Suprapubic skin (tissue), 4 donors: ENCODE data around the gene BCAS1. TPM values are rescaled to one million over a fixed set of nuclear protein-coding genes. Genes with fewer than 3 reads are reported as not detected.

ENCODE experiments used
- DNase-seq, 2 donors: peaks; one replicate each; pipeline ENCODE4 v3.0.0-alpha.2; 2019; ENCODE audit warnings: low spot score in 2 of 2
- H3K27ac ChIP-seq: fragments of 200-600 bp; sonication (generic); one replicate; pipeline ENCODE4 v1.5.1; 2019
- H3K27me3 ChIP-seq: fragments of 200-600 bp; sonication (generic); one replicate; pipeline ENCODE4 v1.5.1; 2019
- H3K36me3 ChIP-seq: fragments of 200-600 bp; sonication (generic); one replicate; pipeline ENCODE4 v1.5.1; 2019
- H3K4me1 ChIP-seq: fragments of 200-600 bp; sonication (generic); one replicate; pipeline ENCODE4 v1.5.1; 2019
- H3K4me3 ChIP-seq: fragments of 200-600 bp; sonication (generic); one replicate; pipeline ENCODE4 v1.5.1; 2019; ENCODE audit warnings: mild to moderate bottlenecking
- H3K9me3 ChIP-seq: fragments of 200-600 bp; sonication (generic); one replicate; pipeline ENCODE4 v1.5.1; 2019
- EP300 ChIP-seq: sonication (generic); formaldehyde crosslinking; IDR thresholded peaks from one replicate; pipeline ENCODE4 v1.6.1; 2017; ENCODE audit warnings: antibody characterized with exemption
- POLR2A ChIP-seq, 2 donors: fragments of 450-650 bp; IDR thresholded peaks; one replicate each; pipeline ENCODE4 v1.6.1; 2017; ENCODE audit warnings: antibody characterized with exemption in 2 of 2, mild to moderate bottlenecking in 2 of 2, moderate library complexity in 2 of 2
- POLR2AphosphoS5 ChIP-seq, 3 donors: sonication (generic); formaldehyde crosslinking; IDR thresholded peaks; one replicate each; pipeline ENCODE4 v1.6.1; 2017; ENCODE audit warnings: antibody characterized with exemption in 3 of 3
- WGBS: methylation state at CpG from one replicate; pipeline ENCODE4 v1.1.5; 2018; 5-methylcytosine and 5-hydroxymethylcytosine counted together
- total RNA-seq, 4 donors: library from RNA; depleted of rRNA; stranded (reverse); fragments of >200 nt; gene quantifications; one replicate each; pipeline ENCODE4 v1.1.0, GENCODE V29; 2016
- TF ChIP-seq, protein P1 (sequence below), 2 donors: fragments of 200-600 bp in 1 of 2; fragments of 450-650 bp in 1 of 2; sonication (generic) in 1 of 2; IDR thresholded peaks; one replicate each; pipeline ENCODE4 v1.5.1; 2016 to 2019; ENCODE audit warnings: antibody characterized with exemption in 2 of 2, mild to moderate bottlenecking in 1 of 2, moderate library complexity in 1 of 2

BCAS1 gene
- total RNA-seq, 4 donors from 2014 or later: 1.7 to 3.4 (median 2.1) TPM

DNA sequence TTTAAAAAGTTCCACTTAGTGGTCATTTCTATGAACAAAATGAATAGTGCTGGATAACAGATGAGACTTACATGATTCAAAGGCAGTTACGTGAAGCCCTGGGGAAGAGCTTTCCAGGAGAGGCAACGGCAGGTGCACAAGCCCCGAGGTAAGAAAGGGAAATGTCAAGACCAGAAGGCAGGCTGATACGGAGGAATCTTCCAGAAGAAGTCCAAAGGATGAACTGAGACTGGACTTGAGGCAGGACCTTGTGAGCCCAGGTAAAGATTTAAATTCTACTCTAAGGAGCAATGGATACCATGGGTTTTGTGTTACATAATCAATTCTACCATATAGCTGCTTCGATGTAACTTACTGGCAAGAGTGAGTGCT is 164.6 kb downstream of the BCAS1 start:
- Histone ChIP-seq H3K36me3 (no peaks in the 10 kb centered on the region), H3K4me3 (no peak overlapping the region), H3K9me3 (no peaks in the 10 kb centered on the region), H3K27me3 (no peaks in the 10 kb centered on the region), H3K4me1 (peaks cover 26% of the 10 kb centered on the region), H3K27ac (no peak overlapping the region)
- TF ChIP-seq EP300 (no peak), POLR2AphosphoS5 (IDR thresholded peaks at IDR 0.05) (no peak), POLR2A (IDR thresholded peaks at IDR 0.05) (no peak)
- TF ChIP-seq, protein P1, sequence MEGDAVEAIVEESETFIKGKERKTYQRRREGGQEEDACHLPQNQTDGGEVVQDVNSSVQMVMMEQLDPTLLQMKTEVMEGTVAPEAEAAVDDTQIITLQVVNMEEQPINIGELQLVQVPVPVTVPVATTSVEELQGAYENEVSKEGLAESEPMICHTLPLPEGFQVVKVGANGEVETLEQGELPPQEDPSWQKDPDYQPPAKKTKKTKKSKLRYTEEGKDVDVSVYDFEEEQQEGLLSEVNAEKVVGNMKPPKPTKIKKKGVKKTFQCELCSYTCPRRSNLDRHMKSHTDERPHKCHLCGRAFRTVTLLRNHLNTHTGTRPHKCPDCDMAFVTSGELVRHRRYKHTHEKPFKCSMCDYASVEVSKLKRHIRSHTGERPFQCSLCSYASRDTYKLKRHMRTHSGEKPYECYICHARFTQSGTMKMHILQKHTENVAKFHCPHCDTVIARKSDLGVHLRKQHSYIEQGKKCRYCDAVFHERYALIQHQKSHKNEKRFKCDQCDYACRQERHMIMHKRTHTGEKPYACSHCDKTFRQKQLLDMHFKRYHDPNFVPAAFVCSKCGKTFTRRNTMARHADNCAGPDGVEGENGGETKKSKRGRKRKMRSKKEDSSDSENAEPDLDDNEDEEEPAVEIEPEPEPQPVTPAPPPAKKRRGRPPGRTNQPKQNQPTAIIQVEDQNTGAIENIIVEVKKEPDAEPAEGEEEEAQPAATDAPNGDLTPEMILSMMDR (IDR thresholded peaks at IDR 0.05): no peak
- WGBS: 90% methylated on average over 5 of the region's 5 CpGs
- DNase-seq: no peak

DNA sequence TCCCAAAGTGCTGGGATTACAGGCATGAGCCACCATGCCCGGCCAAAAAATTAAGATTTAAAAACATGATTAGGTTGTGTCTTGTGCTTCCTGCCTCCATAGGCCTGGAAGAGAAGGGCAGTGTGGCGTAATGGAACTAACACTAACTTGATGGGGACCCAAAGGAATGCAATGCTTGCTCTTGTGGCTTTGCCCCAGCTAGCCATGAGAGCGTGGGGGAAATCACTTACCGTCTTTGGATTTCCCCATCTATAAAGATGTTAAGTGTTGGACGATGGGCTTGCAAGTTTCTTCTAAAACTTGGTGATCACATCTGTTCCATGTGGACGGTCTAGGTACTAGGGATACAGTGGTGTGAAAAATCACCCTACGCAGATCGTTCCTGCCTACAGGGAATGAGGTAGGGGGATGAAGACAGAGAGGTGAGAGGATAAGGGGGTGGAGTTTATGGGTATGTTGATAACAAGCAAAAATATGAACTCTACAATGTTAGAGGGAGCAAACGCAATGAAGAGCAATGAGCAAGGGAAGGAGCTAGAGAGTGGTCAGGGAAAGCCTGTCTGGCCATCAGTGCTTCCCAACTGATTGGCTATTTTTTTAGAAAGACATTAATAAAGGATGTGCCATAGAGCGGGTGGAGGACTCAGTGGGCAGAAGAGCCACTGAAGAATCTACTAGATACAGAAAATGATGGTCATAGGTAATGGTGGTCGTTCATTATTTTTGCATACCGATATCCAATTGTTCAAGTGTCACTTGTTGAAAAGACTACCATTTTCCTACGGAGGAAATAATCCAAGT is 165.2 kb downstream of the BCAS1 start:
- H3K27me3 ChIP-seq: no peaks in the 10 kb centered on the region
- no peak overlapping the region for H3K4me3 ChIP-seq
- H3K27ac ChIP-seq: no peak overlapping the region
- TF ChIP-seq POLR2A (IDR thresholded peaks at IDR 0.05) (no peak), POLR2AphosphoS5 (IDR thresholded peaks at IDR 0.05) (no peak), EP300 (no peak)
- TF ChIP-seq, protein P1 (IDR thresholded peaks at IDR 0.05): no peak
- no peaks in the 10 kb centered on the region for H3K9me3 ChIP-seq
- H3K4me1 ChIP-seq: peaks cover 32% of the 10 kb centered on the region
- no peaks in the 10 kb centered on the region for H3K36me3 ChIP-seq
- 95% methylated on average over 13 of the region's 13 CpGs for WGBS
- DNase-seq: peak in 1 of 2 donors; percentile 17

DNA sequence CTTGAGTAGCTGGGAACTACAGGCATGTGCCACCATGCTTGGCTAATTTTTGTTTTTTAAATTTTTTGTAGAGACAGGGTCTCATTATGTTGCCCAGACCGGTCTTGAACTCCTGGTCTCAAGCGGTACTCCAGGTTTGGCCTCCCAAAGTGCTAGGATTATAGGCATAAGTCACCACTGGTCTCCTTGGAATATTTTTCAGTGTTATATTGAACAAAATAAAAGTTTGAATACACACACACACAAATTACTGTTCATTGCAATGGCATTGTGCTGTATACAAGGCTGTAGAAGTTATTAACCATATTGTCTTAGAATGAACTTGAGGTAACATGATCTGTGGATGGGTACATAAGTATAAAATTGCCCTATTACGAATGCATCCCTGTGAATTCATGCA is 166.1 kb downstream of the BCAS1 start:
- H3K27me3 ChIP-seq: no peaks in the 10 kb centered on the region
- no peak overlapping the region for H3K4me3 ChIP-seq
- H3K4me1 ChIP-seq: peaks cover 42% of the 10 kb centered on the region
- no peak for DNase-seq
- H3K9me3 ChIP-seq: no peaks in the 10 kb centered on the region
- WGBS: 94% methylated on average over 3 of the region's 3 CpGs
- TF ChIP-seq, protein P1 (IDR thresholded peaks at IDR 0.05): no peak
- TF ChIP-seq POLR2A (IDR thresholded peaks at IDR 0.05) (no peak), EP300 (no peak), POLR2AphosphoS5 (IDR thresholded peaks at IDR 0.05) (no peak)
- H3K27ac ChIP-seq: no peak overlapping the region
- H3K36me3 ChIP-seq: no peaks in the 10 kb centered on the region

DNA sequence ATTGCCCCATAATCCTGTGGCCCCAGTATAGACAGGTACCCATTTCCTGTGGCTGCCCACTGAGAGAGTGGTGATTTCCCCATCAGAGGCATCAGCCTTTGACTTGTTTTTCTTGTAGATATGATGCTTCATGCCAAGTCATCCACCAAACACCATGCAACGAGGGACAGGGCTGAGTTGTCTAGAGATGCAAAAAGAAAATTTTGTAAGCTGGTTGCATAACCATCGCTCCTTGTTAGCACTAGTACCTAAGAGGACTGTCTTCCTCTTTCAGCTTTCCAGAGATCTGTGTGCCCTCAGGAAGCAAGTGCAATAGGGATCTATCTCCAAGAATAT is 166.8 kb downstream of the BCAS1 start:
- Histone ChIP-seq H3K36me3 (no peaks in the 10 kb centered on the region), H3K27ac (no peak overlapping the region), H3K27me3 (no peaks in the 10 kb centered on the region), H3K4me3 (no peak overlapping the region), H3K9me3 (no peaks in the 10 kb centered on the region), H3K4me1 (peaks cover 44% of the 10 kb centered on the region)
- TF ChIP-seq, protein P1 (IDR thresholded peaks at IDR 0.05): no peak
- TF ChIP-seq POLR2A (IDR thresholded peaks at IDR 0.05) (no peak), POLR2AphosphoS5 (IDR thresholded peaks at IDR 0.05) (no peak), EP300 (no peak)
- DNase-seq: peak in 1 of 2 donors; percentile 38
- WGBS: 55% methylated on average over 2 of the region's 2 CpGs

DNA sequence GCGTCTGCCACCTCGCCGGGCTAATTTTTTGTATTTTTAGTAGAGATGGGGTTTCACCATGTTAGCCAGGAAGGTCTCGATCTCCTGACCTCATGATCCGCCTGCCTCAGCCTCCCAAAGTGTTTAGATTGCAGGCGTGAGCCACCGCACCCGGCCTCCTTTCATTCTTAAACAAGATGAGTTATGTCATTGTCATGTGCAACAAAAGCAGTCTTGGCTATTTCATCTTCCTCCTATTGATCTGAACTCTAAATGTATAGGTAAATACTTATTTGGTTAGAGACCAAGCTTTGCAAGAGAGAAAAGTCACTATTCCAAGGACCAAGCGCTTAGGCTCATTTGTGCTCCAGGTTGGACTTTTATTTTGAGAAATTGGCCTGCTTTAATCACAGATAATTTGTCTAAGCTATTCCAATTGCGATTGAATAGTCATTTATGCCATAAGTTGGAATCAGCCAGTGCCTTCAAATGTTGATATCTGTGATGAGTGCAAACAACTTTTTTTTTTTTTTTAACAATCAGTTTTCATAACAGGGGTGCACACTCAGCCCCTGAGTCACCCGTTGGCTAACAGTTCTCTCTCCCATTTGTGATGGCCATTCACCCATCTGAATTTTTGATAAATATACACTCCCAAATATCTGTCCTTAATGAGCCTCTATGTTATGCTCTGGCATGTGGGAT is 167.3 kb downstream of the BCAS1 start:
- Histone ChIP-seq H3K9me3 (no peaks in the 10 kb centered on the region), H3K4me3 (no peak overlapping the region), H3K4me1 (peaks cover 47% of the 10 kb centered on the region), H3K36me3 (no peaks in the 10 kb centered on the region), H3K27ac (no peak overlapping the region), H3K27me3 (no peaks in the 10 kb centered on the region)
- 93% methylated on average over 11 of the region's 11 CpGs for WGBS
- TF ChIP-seq EP300 (no peak), POLR2AphosphoS5 (IDR thresholded peaks at IDR 0.05) (no peak), POLR2A (IDR thresholded peaks at IDR 0.05) (no peak)
- TF ChIP-seq, protein P1 (IDR thresholded peaks at IDR 0.05): no peak
- DNase-seq: peak in 1 of 2 donors; percentile 48
